Endodermal cell (in vitro differentiated cells): Measurements from ENCODE around the gene SLAMF7. TPM values are rescaled to one million over a fixed set of nuclear protein-coding genes. Genes with fewer than 3 reads are reported as not detected.

Experiments used
- DNase-seq: peaks from one replicate; pipeline ENCODE4 v3.0.0-alpha.2; 2017
- H3K27ac ChIP-seq: 2 replicates; pipeline ENCODE4 v1.5.1; 2013; ENCODE audit warnings: mild to moderate bottlenecking, low read depth, low read length, moderate library complexity
- H3K27me3 ChIP-seq: 2 replicates; pipeline ENCODE4 v1.6.1; 2013; ENCODE audit warnings: mild to moderate bottlenecking, low read length, moderate library complexity; ENCODE audit not compliant: insufficient read depth, control insufficient read depth, poor library complexity, severe bottlenecking
- H3K36me3 ChIP-seq: 2 replicates; pipeline ENCODE4 v1.7.0; 2013; ENCODE audit warnings: mild to moderate bottlenecking, low read length, moderate library complexity; ENCODE audit not compliant: control insufficient read depth, insufficient read depth
- H3K4me1 ChIP-seq: one replicate; pipeline ENCODE4 v1.7.0; 2013; ENCODE audit warnings: low read length; ENCODE audit not compliant: control insufficient read depth, insufficient read depth
- H3K4me3 ChIP-seq: 2 replicates; pipeline ENCODE4 v1.5.1; 2013; ENCODE audit warnings: mild to moderate bottlenecking, low read length, moderate library complexity
- H3K9ac ChIP-seq: 2 replicates; pipeline ENCODE4 v1.6.1; 2013; ENCODE audit warnings: mild to moderate bottlenecking, low read length, moderate library complexity; ENCODE audit not compliant: poor library complexity, severe bottlenecking; ENCODE audit errors: extremely low read depth
- H3K9me3 ChIP-seq: 2 replicates; pipeline ENCODE4 v1.6.1; 2013; ENCODE audit warnings: mild to moderate bottlenecking, low read length, moderate library complexity; ENCODE audit not compliant: control insufficient read depth
- H3K27ac Mint-ChIP-seq: 2 replicates; pipeline ENCODE4 v1.8.0; 2020; ENCODE audit warnings: mixed read lengths
- H3K27me3 Mint-ChIP-seq: 2 replicates; pipeline ENCODE4 v1.8.0; 2021; ENCODE audit warnings: mild to moderate bottlenecking, mixed read lengths; ENCODE audit not compliant: insufficient read depth
- H3K36me3 Mint-ChIP-seq: 2 replicates; pipeline ENCODE4 v1.8.0; 2020; ENCODE audit warnings: low read depth, mixed read lengths
- H3K4me1 Mint-ChIP-seq: 2 replicates; pipeline ENCODE4 v1.8.0; 2020; ENCODE audit warnings: mixed read lengths
- H3K4me3 Mint-ChIP-seq: 2 replicates; pipeline ENCODE4 v1.8.0; 2020; ENCODE audit warnings: mild to moderate bottlenecking, moderate library complexity, mixed read lengths
- H3K9me3 Mint-ChIP-seq: 2 replicates; pipeline ENCODE4 v1.8.0; 2020; ENCODE audit warnings: mild to moderate bottlenecking, mixed read lengths
- WGBS, 2 experiments: methylation state at CpG; one replicate each; pipeline versions ENCODE4 v1.1.5 to v1.1.7; 2013; ENCODE audit warnings: missing lambda C conversion rate in 2 of 2, mixed read lengths in 1 of 2; ENCODE audit not compliant: insufficient coverage in 1 of 2, insufficient read length in 1 of 2; 5-methylcytosine and 5-hydroxymethylcytosine counted together
- total RNA-seq, 2 donors: library from RNA; stranded (reverse); fragmentation: NEBNext Ultra II Directional in 1 of 2; extraction: Animal tissue kit (Norgen Biotek cat#: 25700) in 1 of 2; gene quantifications; 2 replicates in 1 of 2; 3 replicates in 1 of 2; pipeline ENCODE4 v1.2.1, GENCODE V29; 2021
- TF ChIP-seq, protein P1 (sequence below): fragments of 200-600 bp; sonication (generic); conservative IDR thresholded peaks from 2 replicates; pipeline ENCODE4 v1.5.0; 2021; ENCODE audit warnings: antibody characterized with exemption, mild to moderate bottlenecking

The SLAMF7 gene
- total RNA-seq, 2 donors from 2014 or later, result not detected

DNA sequence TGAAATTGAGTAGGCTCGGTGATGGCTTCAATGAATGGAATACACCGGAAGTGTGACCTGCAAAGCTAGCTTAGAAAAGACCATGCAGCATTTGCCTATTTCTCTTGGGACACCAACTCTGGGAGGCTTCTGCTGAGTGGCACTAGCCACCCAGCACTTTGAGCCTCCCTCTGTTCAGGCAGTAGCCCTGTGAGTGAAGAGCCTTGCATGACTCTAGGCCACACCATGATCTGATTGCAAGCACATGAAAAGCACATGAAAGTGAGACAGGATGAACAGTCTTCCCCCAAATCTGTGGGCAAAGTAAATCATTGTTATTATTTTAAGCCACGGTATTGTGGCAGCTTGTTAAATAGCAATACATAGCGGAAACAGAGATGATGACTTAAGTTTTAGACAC is 30.2 kb upstream of the SLAMF7 start:
- Mint-ChIP-seq H3K9me3 (no peaks in the 10 kb centered on the region), H3K27ac (no peak overlapping the region), H3K36me3 (no peaks in the 10 kb centered on the region), H3K4me3 (no peak overlapping the region), H3K27me3 (no peaks in the 10 kb centered on the region), H3K4me1 (no peaks in the 10 kb centered on the region)
- WGBS, 2 experiments, result 81 to 100% methylated on average over 2 to 4 of the region's 4 CpGs
- TF ChIP-seq, protein P1, sequence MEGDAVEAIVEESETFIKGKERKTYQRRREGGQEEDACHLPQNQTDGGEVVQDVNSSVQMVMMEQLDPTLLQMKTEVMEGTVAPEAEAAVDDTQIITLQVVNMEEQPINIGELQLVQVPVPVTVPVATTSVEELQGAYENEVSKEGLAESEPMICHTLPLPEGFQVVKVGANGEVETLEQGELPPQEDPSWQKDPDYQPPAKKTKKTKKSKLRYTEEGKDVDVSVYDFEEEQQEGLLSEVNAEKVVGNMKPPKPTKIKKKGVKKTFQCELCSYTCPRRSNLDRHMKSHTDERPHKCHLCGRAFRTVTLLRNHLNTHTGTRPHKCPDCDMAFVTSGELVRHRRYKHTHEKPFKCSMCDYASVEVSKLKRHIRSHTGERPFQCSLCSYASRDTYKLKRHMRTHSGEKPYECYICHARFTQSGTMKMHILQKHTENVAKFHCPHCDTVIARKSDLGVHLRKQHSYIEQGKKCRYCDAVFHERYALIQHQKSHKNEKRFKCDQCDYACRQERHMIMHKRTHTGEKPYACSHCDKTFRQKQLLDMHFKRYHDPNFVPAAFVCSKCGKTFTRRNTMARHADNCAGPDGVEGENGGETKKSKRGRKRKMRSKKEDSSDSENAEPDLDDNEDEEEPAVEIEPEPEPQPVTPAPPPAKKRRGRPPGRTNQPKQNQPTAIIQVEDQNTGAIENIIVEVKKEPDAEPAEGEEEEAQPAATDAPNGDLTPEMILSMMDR, result no peak
- H3K27ac ChIP-seq, result no peak overlapping the region
- DNase-seq, result no peak
- no peak overlapping the region for H3K4me3 ChIP-seq
- no peaks in the 10 kb centered on the region for H3K9me3 ChIP-seq
- H3K4me1 ChIP-seq, result no peaks in the 10 kb centered on the region
- no peak overlapping the region for H3K9ac ChIP-seq
- H3K36me3 ChIP-seq, result no peaks in the 10 kb centered on the region
- H3K27me3 ChIP-seq, result peaks cover 7% of the 10 kb centered on the region

DNA sequence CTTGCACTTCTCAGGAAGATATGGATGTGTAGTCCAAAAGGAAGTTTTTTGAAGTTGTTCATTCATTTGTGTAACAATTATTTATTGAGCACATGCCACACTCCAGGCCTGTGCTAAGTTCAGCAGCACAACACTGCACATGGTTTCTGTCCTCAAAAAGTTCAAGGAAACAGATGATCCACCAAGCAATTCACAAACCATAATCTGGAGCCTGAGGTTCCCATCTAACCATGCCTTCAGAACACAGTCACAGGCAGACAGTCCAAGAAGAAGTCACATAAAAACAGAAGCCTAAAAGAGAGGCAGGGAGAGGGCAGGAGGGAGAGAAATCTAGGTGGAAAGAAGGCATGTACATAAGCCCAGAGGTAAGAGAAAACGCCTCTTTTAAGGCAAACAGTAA is 29.3 kb upstream of the SLAMF7 start:
- Mint-ChIP-seq H3K9me3 (no peaks in the 10 kb centered on the region), H3K36me3 (no peaks in the 10 kb centered on the region), H3K4me3 (no peak overlapping the region), H3K4me1 (no peaks in the 10 kb centered on the region), H3K27me3 (no peaks in the 10 kb centered on the region), H3K27ac (no peak overlapping the region)
- no peak overlapping the region for H3K9ac ChIP-seq
- H3K27me3 ChIP-seq, result peaks cover 7% of the 10 kb centered on the region
- DNase-seq, result no peak
- TF ChIP-seq, protein P1, result no peak
- no peaks in the 10 kb centered on the region for H3K36me3 ChIP-seq
- no peaks in the 10 kb centered on the region for H3K9me3 ChIP-seq
- no peaks in the 10 kb centered on the region for H3K4me1 ChIP-seq
- WGBS, 2 experiments, result 83 to 93% methylated on average over 1 of the region's 1 CpG
- no peak overlapping the region for H3K4me3 ChIP-seq
- no peak overlapping the region for H3K27ac ChIP-seq

DNA sequence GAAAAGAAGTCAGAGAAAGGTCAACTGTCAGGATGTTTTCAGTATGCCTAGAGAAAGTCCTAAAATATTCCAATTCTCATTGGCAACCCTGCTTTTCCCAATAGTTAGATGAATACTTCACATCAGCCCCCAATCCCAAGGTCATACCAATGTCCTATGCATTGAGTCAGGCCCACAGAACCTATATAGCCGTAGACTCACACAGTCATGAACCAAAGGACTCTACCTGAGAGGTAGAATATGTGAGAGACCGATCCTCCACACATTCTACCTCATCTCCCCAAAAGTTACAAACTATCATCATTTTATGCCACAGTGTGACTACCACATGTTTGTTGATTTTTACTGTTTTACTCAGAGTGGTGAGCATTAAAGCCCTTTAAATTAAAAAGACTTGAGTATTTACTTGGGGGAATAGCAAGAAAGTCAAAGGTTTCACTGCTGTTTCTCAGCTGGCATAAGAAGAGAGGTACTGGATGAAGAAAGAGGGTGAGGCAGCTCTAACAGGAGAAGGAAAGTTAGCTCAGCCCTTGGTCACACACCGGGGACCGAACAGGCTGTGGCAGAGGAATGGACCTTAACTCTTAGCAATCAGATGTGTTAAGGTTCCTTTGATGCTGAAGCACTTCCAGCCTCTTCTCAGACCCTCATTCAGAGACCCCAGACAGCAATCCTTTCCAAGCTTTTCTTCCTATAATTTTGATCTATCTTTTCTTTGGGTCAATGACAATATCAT is 28.4 kb upstream of the SLAMF7 start:
- no peak for DNase-seq
- H3K27ac Mint-ChIP-seq, result no peak overlapping the region
- H3K27me3 Mint-ChIP-seq, result no peaks in the 10 kb centered on the region
- WGBS, 2 experiments, result 93% methylated on average over 2 to 4 of the region's 4 CpGs
- Histone ChIP-seq H3K4me1 (no peaks in the 10 kb centered on the region), H3K36me3 (no peaks in the 10 kb centered on the region), H3K4me3 (no peak overlapping the region), H3K27ac (no peak overlapping the region), H3K9me3 (no peaks in the 10 kb centered on the region), H3K27me3 (peaks cover 7% of the 10 kb centered on the region), H3K9ac (no peak overlapping the region)
- H3K4me1 Mint-ChIP-seq, result no peaks in the 10 kb centered on the region
- H3K9me3 Mint-ChIP-seq, result no peaks in the 10 kb centered on the region
- TF ChIP-seq, protein P1, result no peak
- H3K36me3 Mint-ChIP-seq, result no peaks in the 10 kb centered on the region
- no peak overlapping the region for H3K4me3 Mint-ChIP-seq
